PC-3 (cell line): ENCODE measurements around the gene H6PD.

Experiments used
- EZH2phosphoT487 ChIP-seq: fragments of 300-600 bp; sonication (generic); IDR thresholded peaks from 2 replicates; pipeline ENCODE4 v1.6.1; 2018; ENCODE audit warnings: mild to moderate bottlenecking, antibody characterized with exemption, low read length, borderline replicate concordance
- TF ChIP-seq, protein P1 (sequence below): fragments of 300-600 bp; sonication (generic); conservative IDR thresholded peaks from 2 replicates; pipeline ENCODE4 v1.5.1; 2017; ENCODE audit warnings: antibody characterized with exemption, low read depth, mild to moderate bottlenecking, low read length

- TF ChIP-seq, protein P1, sequence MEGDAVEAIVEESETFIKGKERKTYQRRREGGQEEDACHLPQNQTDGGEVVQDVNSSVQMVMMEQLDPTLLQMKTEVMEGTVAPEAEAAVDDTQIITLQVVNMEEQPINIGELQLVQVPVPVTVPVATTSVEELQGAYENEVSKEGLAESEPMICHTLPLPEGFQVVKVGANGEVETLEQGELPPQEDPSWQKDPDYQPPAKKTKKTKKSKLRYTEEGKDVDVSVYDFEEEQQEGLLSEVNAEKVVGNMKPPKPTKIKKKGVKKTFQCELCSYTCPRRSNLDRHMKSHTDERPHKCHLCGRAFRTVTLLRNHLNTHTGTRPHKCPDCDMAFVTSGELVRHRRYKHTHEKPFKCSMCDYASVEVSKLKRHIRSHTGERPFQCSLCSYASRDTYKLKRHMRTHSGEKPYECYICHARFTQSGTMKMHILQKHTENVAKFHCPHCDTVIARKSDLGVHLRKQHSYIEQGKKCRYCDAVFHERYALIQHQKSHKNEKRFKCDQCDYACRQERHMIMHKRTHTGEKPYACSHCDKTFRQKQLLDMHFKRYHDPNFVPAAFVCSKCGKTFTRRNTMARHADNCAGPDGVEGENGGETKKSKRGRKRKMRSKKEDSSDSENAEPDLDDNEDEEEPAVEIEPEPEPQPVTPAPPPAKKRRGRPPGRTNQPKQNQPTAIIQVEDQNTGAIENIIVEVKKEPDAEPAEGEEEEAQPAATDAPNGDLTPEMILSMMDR = no peak
- TF ChIP-seq EZH2phosphoT487 = no peak
Observed at GRCh38 chr1:9298282-9298681, 63.7 kb downstream of the H6PD start.
